HEK293 (cell line): ENCODE data around the gene SPNS1.

ENCODE experiments used
- CTCF ChIA-PET: fragments of 350-600 bp; formaldehyde crosslinking; extraction: SDS; loops from one replicate; lab custom pipeline; 2021; ENCODE audit warnings: antibody characterized with exemption; lab: Yijun Ruan, JAX
- POLR2A ChIA-PET: fragments of 300-600 bp; formaldehyde crosslinking; extraction: SDS; loops from one replicate; lab custom pipeline; 2020; ENCODE audit warnings: antibody characterized with exemption, inconsistent platforms; lab: Yijun Ruan, JAX
- H3K27ac ChIP-seq: fragments of 200-500 bp; sonication (Bioruptor generic); 2 replicates; pipeline ENCODE4 v1.5.1; 2014; ENCODE audit warnings: low read depth, low read length, control low read depth, inconsistent platforms; ENCODE audit errors: extremely low read depth
- H3K36me3 ChIP-seq, 2 experiments: fragments of 200-500 bp in 1 of 2; sonication (Bioruptor generic) in 1 of 2; 1 replicate in 1 of 2; 2 replicates in 1 of 2; pipeline ENCODE4 v1.5.1; 2014 to 2017; ENCODE audit warnings: inconsistent platforms in 2 of 2, low read length in 2 of 2; ENCODE audit not compliant: control insufficient read depth in 2 of 2, insufficient read depth in 1 of 2
- H3K4me1 ChIP-seq: fragments of 200-500 bp; sonication (Bioruptor generic); 2 replicates; pipeline ENCODE4 v1.5.1; 2014; ENCODE audit warnings: mild to moderate bottlenecking, low read length, inconsistent platforms; ENCODE audit not compliant: control insufficient read depth, insufficient read depth
- H3K4me3 ChIP-seq: 2 replicates; pipeline ENCODE4 v1.5.1; 2011; ENCODE audit warnings: low read depth, mild to moderate bottlenecking, control low read depth, low read length, moderate library complexity
- H3K9me3 ChIP-seq: fragments of 200-500 bp; sonication (Bioruptor generic); 2 replicates; pipeline ENCODE4 v1.5.1; 2014; ENCODE audit warnings: low read depth, low read length, inconsistent platforms; ENCODE audit not compliant: control insufficient read depth, insufficient read depth
- EGR2 ChIP-seq: fragments of 450-650 bp; formaldehyde crosslinking; IDR thresholded peaks from 2 replicates; pipeline ENCODE4 v1.5.1; 2016; ENCODE audit warnings: low read depth, missing biosample characterization, missing genetic modification characterization
- KLF1 ChIP-seq: fragments of 450-650 bp; formaldehyde crosslinking; IDR thresholded peaks from 2 replicates; pipeline ENCODE4 v1.5.1; 2016; ENCODE audit warnings: missing biosample characterization, missing genetic modification characterization
- KLF7 ChIP-seq: fragments of 450-650 bp; formaldehyde crosslinking; IDR thresholded peaks from 2 replicates; pipeline ENCODE4 v1.5.1; 2016; ENCODE audit warnings: missing biosample characterization, missing genetic modification characterization, borderline replicate concordance
- PRDM1 ChIP-seq: fragments of 450-650 bp; formaldehyde crosslinking; IDR thresholded peaks from 2 replicates; pipeline ENCODE4; 2016; ENCODE audit warnings: missing biosample characterization, missing genetic modification characterization
- ZBTB17 ChIP-seq: fragments of 450-650 bp; formaldehyde crosslinking; IDR thresholded peaks from 2 replicates; pipeline ENCODE4 v1.5.1; 2016; ENCODE audit warnings: missing biosample characterization, missing genetic modification characterization
- ZNF133 ChIP-seq: fragments of 450-650 bp; formaldehyde crosslinking; IDR thresholded peaks from 2 replicates; pipeline ENCODE4 v1.5.1; 2016; ENCODE audit warnings: missing biosample characterization, missing genetic modification characterization
- ZNF23 ChIP-seq: fragments of 450-650 bp; formaldehyde crosslinking; IDR thresholded peaks from 2 replicates; pipeline ENCODE4 v1.5.1; 2016; ENCODE audit warnings: missing biosample characterization, missing genetic modification characterization, borderline replicate concordance
- ZNF248 ChIP-seq: fragments of 450-650 bp; formaldehyde crosslinking; IDR thresholded peaks from 2 replicates; pipeline ENCODE4 v1.5.1; 2017; ENCODE audit warnings: missing biosample characterization, missing genetic modification characterization
- ZNF274 ChIP-seq, 2 experiments: fragments of 200-500 bp in 1 of 2; fragments of 450-650 bp in 1 of 2; sonication (Bioruptor generic) in 1 of 2; formaldehyde crosslinking in 1 of 2; IDR thresholded peaks; 2 replicates each; pipeline versions ENCODE4 v1.5.1 to v1.6.1; 2014 to 2016; ENCODE audit warnings: borderline replicate concordance in 1 of 2, inconsistent platforms in 1 of 2, low read length in 1 of 2, missing biosample characterization in 1 of 2, missing genetic modification characterization in 1 of 2
- ZNF37A ChIP-seq: fragments of 450-650 bp; IDR thresholded peaks from 2 replicates; pipeline ENCODE4 v1.5.1; 2018; ENCODE audit warnings: missing biosample characterization, missing genetic modification characterization
- ZNF510 ChIP-seq: fragments of 450-650 bp; formaldehyde crosslinking; IDR thresholded peaks from 2 replicates; pipeline ENCODE4 v1.5.1; 2018; ENCODE audit warnings: mild to moderate bottlenecking, missing genetic modification characterization, missing biosample characterization; ENCODE audit not compliant: insufficient replicate concordance
- ZNF621 ChIP-seq: fragments of 450-650 bp; formaldehyde crosslinking; IDR thresholded peaks from 2 replicates; pipeline ENCODE4 v1.5.1; 2017; ENCODE audit warnings: missing biosample characterization, missing genetic modification characterization
- ZNF624 ChIP-seq: fragments of 450-650 bp; formaldehyde crosslinking; IDR thresholded peaks from 2 replicates; pipeline ENCODE4 v1.5.1; 2017; ENCODE audit warnings: missing biosample characterization, missing genetic modification characterization
- ZNF658 ChIP-seq: fragments of 450-650 bp; formaldehyde crosslinking; IDR thresholded peaks from 2 replicates; pipeline ENCODE4; 2016; ENCODE audit warnings: missing biosample characterization, missing genetic modification characterization
- ZNF791 ChIP-seq: fragments of 450-650 bp; formaldehyde crosslinking; IDR thresholded peaks from 2 replicates; pipeline ENCODE4 v1.5.1; 2016; ENCODE audit warnings: missing biosample characterization, missing genetic modification characterization
- TF ChIP-seq, protein P1 (sequence below): fragments of 450-650 bp; formaldehyde crosslinking; IDR thresholded peaks from 2 replicates; pipeline ENCODE4 v1.5.1; 2016; ENCODE audit warnings: missing biosample characterization, missing genetic modification characterization, borderline replicate concordance
- TF ChIP-seq, protein P2 (sequence below): fragments of 450-650 bp; formaldehyde crosslinking; IDR thresholded peaks from 2 replicates; pipeline ENCODE4 v1.5.1; 2016; ENCODE audit warnings: missing biosample characterization, missing genetic modification characterization
- TF ChIP-seq, protein P3 (sequence below): fragments of 450-650 bp; formaldehyde crosslinking; IDR thresholded peaks from 2 replicates; pipeline ENCODE4 v1.5.1; 2016; ENCODE audit warnings: missing biosample characterization, missing genetic modification characterization
- TF ChIP-seq, protein P4 (sequence below): fragments of 450-650 bp; formaldehyde crosslinking; IDR thresholded peaks from 2 replicates; pipeline ENCODE4 v1.5.1; 2016; ENCODE audit warnings: missing biosample characterization, missing genetic modification characterization

The SPNS1 gene

DNA sequence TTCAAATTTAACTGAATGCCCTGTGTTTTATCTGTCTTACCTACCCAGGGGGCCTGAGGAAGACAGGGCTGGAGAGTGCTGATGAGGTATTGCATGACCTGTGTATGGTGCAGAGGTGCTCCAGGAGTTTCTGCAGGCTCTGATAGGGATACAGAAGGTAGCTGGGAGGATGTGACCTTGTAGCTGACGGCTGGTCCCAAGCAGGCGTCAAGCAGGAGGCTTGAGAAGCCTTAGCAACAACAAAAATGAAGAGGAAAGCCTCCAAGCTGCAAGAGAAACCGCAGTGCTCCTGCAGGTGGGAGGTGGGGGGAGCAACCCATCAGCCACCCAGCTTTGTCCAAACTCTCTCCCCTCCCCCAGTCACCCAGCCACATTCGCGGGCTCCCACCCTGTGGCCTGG is 50.6 kb downstream of the SPNS1 start (continued):
- no peak for TF ChIP-seq ZBTB17 (tag by site-specific recombination)

DNA sequence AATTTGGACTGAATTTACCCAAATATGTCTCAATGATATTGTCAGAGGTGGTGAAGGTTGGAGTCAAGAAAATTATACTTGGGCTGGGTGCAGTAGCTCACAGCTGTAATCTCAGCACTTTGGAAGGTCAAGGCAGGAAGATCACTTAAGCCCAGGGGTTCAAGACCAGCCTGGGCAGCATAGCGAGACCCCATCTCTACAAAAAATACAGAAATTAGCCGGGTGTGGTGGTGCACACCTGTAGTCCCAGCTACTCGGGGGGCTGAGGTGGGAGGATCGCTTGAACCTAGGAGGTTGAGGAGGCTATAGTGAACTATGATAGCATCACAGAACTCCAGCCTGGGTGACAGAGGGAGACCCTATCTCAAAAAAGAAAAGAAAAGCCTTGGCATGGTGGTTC is 51.2 kb downstream of the SPNS1 start:
- TF ChIP-seq ZNF274 (IDR thresholded peaks at IDR 0.05; ENCODE audit: low read length) (no peak), ZNF274 (tag by site-specific recombination; IDR thresholded peaks at IDR 0.05; ENCODE audit: borderline replicate concordance) (no peak), ZNF791 (no peak), ZNF658 (tag by site-specific recombination) (no peak), KLF7 (tag by site-specific recombination) (no peak), ZNF133 (tag by site-specific recombination) (no peak), ZNF23 (no peak), ZNF37A (no peak), ZNF248 (no peak), KLF1 (tag by site-specific recombination) (no peak), ZNF624 (no peak), ZNF510 (tag by site-specific recombination) (no peak), EGR2 (tag by site-specific recombination) (no peak), PRDM1 (tag by site-specific recombination) (no peak), ZNF621 (tag by site-specific recombination) (no peak)
- TF ChIP-seq, protein P1, sequence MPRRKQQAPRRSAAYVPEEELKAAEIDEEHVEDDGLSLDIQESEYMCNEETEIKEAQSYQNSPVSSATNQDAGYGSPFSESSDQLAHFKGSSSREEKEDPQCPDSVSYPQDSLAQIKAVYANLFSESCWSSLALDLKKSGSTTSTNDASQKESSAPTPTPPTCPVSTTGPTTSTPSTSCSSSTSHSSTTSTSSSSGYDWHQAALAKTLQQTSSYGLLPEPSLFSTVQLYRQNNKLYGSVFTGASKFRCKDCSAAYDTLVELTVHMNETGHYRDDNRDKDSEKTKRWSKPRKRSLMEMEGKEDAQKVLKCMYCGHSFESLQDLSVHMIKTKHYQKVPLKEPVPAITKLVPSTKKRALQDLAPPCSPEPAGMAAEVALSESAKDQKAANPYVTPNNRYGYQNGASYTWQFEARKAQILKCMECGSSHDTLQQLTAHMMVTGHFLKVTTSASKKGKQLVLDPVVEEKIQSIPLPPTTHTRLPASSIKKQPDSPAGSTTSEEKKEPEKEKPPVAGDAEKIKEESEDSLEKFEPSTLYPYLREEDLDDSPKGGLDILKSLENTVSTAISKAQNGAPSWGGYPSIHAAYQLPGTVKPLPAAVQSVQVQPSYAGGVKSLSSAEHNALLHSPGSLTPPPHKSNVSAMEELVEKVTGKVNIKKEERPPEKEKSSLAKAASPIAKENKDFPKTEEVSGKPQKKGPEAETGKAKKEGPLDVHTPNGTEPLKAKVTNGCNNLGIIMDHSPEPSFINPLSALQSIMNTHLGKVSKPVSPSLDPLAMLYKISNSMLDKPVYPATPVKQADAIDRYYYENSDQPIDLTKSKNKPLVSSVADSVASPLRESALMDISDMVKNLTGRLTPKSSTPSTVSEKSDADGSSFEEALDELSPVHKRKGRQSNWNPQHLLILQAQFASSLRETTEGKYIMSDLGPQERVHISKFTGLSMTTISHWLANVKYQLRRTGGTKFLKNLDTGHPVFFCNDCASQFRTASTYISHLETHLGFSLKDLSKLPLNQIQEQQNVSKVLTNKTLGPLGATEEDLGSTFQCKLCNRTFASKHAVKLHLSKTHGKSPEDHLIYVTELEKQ (tag by site-specific recombination) = no peak
- TF ChIP-seq, protein P2, sequence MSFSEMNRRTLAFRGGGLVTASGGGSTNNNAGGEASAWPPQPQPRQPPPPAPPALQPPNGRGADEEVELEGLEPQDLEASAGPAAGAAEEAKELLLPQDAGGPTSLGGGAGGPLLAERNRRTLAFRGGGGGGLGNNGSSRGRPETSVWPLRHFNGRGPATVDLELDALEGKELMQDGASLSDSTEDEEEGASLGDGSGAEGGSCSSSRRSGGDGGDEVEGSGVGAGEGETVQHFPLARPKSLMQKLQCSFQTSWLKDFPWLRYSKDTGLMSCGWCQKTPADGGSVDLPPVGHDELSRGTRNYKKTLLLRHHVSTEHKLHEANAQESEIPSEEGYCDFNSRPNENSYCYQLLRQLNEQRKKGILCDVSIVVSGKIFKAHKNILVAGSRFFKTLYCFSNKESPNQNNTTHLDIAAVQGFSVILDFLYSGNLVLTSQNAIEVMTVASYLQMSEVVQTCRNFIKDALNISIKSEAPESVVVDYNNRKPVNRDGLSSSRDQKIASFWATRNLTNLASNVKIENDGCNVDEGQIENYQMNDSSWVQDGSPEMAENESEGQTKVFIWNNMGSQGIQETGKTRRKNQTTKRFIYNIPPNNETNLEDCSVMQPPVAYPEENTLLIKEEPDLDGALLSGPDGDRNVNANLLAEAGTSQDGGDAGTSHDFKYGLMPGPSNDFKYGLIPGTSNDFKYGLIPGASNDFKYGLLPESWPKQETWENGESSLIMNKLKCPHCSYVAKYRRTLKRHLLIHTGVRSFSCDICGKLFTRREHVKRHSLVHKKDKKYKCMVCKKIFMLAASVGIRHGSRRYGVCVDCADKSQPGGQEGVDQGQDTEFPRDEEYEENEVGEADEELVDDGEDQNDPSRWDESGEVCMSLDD (tag by site-specific recombination) = no peak
- TF ChIP-seq, protein P3, sequence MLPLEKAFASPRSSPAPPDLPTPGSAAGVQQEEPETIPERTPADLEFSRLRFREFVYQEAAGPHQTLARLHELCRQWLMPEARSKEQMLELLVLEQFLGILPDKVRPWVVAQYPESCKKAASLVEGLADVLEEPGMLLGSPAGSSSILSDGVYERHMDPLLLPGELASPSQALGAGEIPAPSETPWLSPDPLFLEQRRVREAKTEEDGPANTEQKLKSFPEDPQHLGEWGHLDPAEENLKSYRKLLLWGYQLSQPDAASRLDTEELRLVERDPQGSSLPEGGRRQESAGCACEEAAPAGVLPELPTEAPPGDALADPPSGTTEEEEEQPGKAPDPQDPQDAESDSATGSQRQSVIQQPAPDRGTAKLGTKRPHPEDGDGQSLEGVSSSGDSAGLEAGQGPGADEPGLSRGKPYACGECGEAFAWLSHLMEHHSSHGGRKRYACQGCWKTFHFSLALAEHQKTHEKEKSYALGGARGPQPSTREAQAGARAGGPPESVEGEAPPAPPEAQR = no peak
- TF ChIP-seq, protein P4, sequence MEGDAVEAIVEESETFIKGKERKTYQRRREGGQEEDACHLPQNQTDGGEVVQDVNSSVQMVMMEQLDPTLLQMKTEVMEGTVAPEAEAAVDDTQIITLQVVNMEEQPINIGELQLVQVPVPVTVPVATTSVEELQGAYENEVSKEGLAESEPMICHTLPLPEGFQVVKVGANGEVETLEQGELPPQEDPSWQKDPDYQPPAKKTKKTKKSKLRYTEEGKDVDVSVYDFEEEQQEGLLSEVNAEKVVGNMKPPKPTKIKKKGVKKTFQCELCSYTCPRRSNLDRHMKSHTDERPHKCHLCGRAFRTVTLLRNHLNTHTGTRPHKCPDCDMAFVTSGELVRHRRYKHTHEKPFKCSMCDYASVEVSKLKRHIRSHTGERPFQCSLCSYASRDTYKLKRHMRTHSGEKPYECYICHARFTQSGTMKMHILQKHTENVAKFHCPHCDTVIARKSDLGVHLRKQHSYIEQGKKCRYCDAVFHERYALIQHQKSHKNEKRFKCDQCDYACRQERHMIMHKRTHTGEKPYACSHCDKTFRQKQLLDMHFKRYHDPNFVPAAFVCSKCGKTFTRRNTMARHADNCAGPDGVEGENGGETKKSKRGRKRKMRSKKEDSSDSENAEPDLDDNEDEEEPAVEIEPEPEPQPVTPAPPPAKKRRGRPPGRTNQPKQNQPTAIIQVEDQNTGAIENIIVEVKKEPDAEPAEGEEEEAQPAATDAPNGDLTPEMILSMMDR = no peak
- ChIA-PET CTCF (no interaction called here), POLR2A (no interaction called here)
- Histone ChIP-seq H3K9me3 (no peaks in the 10 kb centered on the region), H3K36me3 (no peaks in the 10 kb centered on the region), H3K4me3 (no peak overlapping the region), H3K27ac (no peak overlapping the region), H3K4me1 (no peaks in the 10 kb centered on the region)
